Keratinocyte (primary cell): ENCODE measurements around the gene ALCAM. TPM values are rescaled to one million over a fixed set of nuclear protein-coding genes. Genes with fewer than 3 reads are reported as not detected.

Experiments
- DNase-seq: peaks from one replicate; pipeline ENCODE4 v3.0.0-alpha.2; 2011; ENCODE audit warnings: low read depth, missing footprints, low spot score
- FAIRE-seq: peaks from 2 replicates; lab custom pipeline; 2011; peaks lifted over from hg19 to GRCh38; lab: Jason Lieb, UNC
- H2AFZ ChIP-seq: 2 replicates; pipeline ENCODE4 v1.6.0; 2012; ENCODE audit warnings: low read length, control low read depth, inconsistent platforms; ENCODE audit not compliant: control insufficient read depth
- H3K27ac ChIP-seq: 2 replicates; pipeline ENCODE4 v1.5.1; 2011; ENCODE audit warnings: low read length; ENCODE audit not compliant: control insufficient read depth, insufficient read depth
- H3K27me3 ChIP-seq: 3 replicates; pipeline ENCODE4 v1.6.0; 2011; ENCODE audit warnings: low read length; ENCODE audit not compliant: control insufficient read depth, insufficient read depth; ENCODE audit errors: extremely low read depth
- H3K36me3 ChIP-seq, 2 experiments: 2 replicates in 1 of 2; 3 replicates in 1 of 2; pipeline ENCODE4 v1.5.1; 2011; ENCODE audit warnings: low read length in 2 of 2, mild to moderate bottlenecking in 1 of 2; ENCODE audit not compliant: control insufficient read depth in 2 of 2, insufficient read depth in 2 of 2; ENCODE audit errors: extremely low read depth in 1 of 2
- H3K4me1 ChIP-seq: 3 replicates; pipeline ENCODE4 v1.5.1; 2011; ENCODE audit warnings: low read length; ENCODE audit not compliant: control insufficient read depth, insufficient read depth; ENCODE audit errors: extremely low read depth
- H3K4me2 ChIP-seq: 3 replicates; pipeline ENCODE4 v1.6.0; 2011; ENCODE audit warnings: low read depth, low read length; ENCODE audit not compliant: control insufficient read depth, insufficient read depth; ENCODE audit errors: extremely low read depth
- H3K4me3 ChIP-seq, 3 experiments: fragments of 200-600 bp in 1 of 3; sonication (generic) in 1 of 3; 2 replicates in 2 of 3; 3 replicates in 1 of 3; pipeline ENCODE4 v1.5.1; 2011 to 2016; ENCODE audit warnings: low read length in 3 of 3, mild to moderate bottlenecking in 3 of 3, control low read depth in 2 of 3, inconsistent platforms in 1 of 3, low read depth in 1 of 3, mixed read lengths in 1 of 3, mixed run types in 1 of 3, moderate library complexity in 1 of 3; ENCODE audit not compliant: control insufficient read depth in 2 of 3, insufficient read depth in 2 of 3; ENCODE audit errors: extremely low read depth in 1 of 3
- H3K79me2 ChIP-seq: 2 replicates; pipeline ENCODE4 v1.6.0; 2012; ENCODE audit warnings: low read length; ENCODE audit not compliant: control insufficient read depth, insufficient read depth
- H3K9ac ChIP-seq: 3 replicates; pipeline ENCODE4 v1.6.0; 2011; ENCODE audit warnings: low read length; ENCODE audit not compliant: control insufficient read depth, insufficient read depth; ENCODE audit errors: extremely low read depth
- H3K9me1 ChIP-seq: 3 replicates; pipeline ENCODE4 v1.6.0; 2011; ENCODE audit warnings: low read length; ENCODE audit not compliant: control insufficient read depth, insufficient read depth; ENCODE audit errors: extremely low read depth
- H3K9me3 ChIP-seq: 2 replicates; pipeline ENCODE4 v1.5.1; 2012; ENCODE audit warnings: low read depth, low read length; ENCODE audit not compliant: control insufficient read depth
- H4K20me1 ChIP-seq: 3 replicates; pipeline ENCODE4 v1.6.0; 2011; ENCODE audit warnings: low read length; ENCODE audit not compliant: control insufficient read depth, insufficient read depth; ENCODE audit errors: extremely low read depth
- CTCF ChIP-seq, 3 experiments: IDR thresholded peaks in 1 of 3; conservative IDR thresholded peaks in 1 of 3; optimal IDR thresholded peaks in 1 of 3; 2 replicates in 2 of 3; 3 replicates in 1 of 3; pipeline versions ENCODE3 to v1.5.1; 2011; ENCODE audit warnings: low read length in 3 of 3, mild to moderate bottlenecking in 3 of 3, moderate library complexity in 2 of 3, control low read depth in 1 of 3, inconsistent platforms in 1 of 3; ENCODE audit not compliant: insufficient read depth in 2 of 3; ENCODE audit errors: extremely low read depth in 1 of 3
- EZH2 ChIP-seq: IDR thresholded peaks from one replicate; pipeline ENCODE4 v1.6.1; 2012; ENCODE audit warnings: inconsistent platforms, mild to moderate bottlenecking, low read length, moderate library complexity
- dilution Hi-C: fragments of 300-500 bp; cut with MboI; formaldehyde crosslinking; loops from one replicate; pipeline ENCODE4 v1.7.0; 2020; ENCODE audit warnings: low sequenced_read_pairs; ENCODE audit not compliant: extremely low pct_ligation_motif_present
- polyA plus RNA-seq, 5 experiments: library from polyadenylated mRNA; depleted of rRNA in 3 of 5; stranded (reverse) in 3 of 5; stranded (forward) in 1 of 5; unstranded in 1 of 5; fragments of >200 nt; gene quantifications; 1 replicate in 1 of 5; 2 replicates in 3 of 5; 3 replicates in 1 of 5; pipeline versions ENCODE4 v1.2.1 to v1.2.3, GENCODE V29; 2011 to 2012; ENCODE audit warnings: missing spikeins in 2 of 5, low read depth in 1 of 5, low replicate concordance in 1 of 5

Gene ALCAM
- polyA plus RNA-seq, 1 donor (not counting 4 experiments of a cell fraction or from before 2014, with no cell fraction given) = 71.3 TPM

GRCh38 chr3:105448338-105448982 is 81.8 kb downstream of the ALCAM start:
- Histone ChIP-seq H3K4me3 (no peak overlapping the region), H2AFZ (no peak overlapping the region), H3K4me2 (no peak overlapping the region), H3K4me1 (no peaks in the 10 kb centered on the region), H3K36me3 (no peaks in the 10 kb centered on the region), H3K27ac (no peak overlapping the region), H3K79me2 (peaks cover 17% of the 10 kb centered on the region), H3K9me1 (no peaks in the 10 kb centered on the region), H3K27me3 (no peaks in the 10 kb centered on the region), H3K9ac (no peak overlapping the region), H4K20me1 (no peaks in the 10 kb centered on the region), H3K9me3 (no peaks in the 10 kb centered on the region)
- FAIRE-seq (no peak), DNase-seq (no peak)
- dilution Hi-C loops = no loop called here
- TF ChIP-seq CTCF (optimal IDR thresholded peaks at IDR 0.05 in 1 of 3, IDR thresholded peaks at IDR 0.05 in 1 of 3, conservative IDR thresholded peaks at IDR 0.05 in 1 of 3; ENCODE audit: extremely low read depth in 1 of 3, insufficient read depth in 2 of 3, low read length in 3 of 3) (no peak), EZH2 (no peak)

GRCh38 chr3:105449414-105449813 is 82.7 kb downstream of the ALCAM start:
- dilution Hi-C loops = no loop called here
- FAIRE-seq (no peak), DNase-seq (no peak)
- H3K4me3 ChIP-seq = no peak overlapping the region
- H3K9ac ChIP-seq = no peak overlapping the region
- H3K79me2 ChIP-seq = peaks cover 24% of the 10 kb centered on the region
- H3K9me1 ChIP-seq = no peaks in the 10 kb centered on the region
- H2AFZ ChIP-seq = no peak overlapping the region
- H4K20me1 ChIP-seq = no peaks in the 10 kb centered on the region
- H3K4me1 ChIP-seq = no peaks in the 10 kb centered on the region
- no peaks in the 10 kb centered on the region for H3K9me3 ChIP-seq
- no peaks in the 10 kb centered on the region for H3K27me3 ChIP-seq
- no peak overlapping the region for H3K27ac ChIP-seq
- TF ChIP-seq EZH2 (no peak), CTCF (optimal IDR thresholded peaks at IDR 0.05 in 1 of 3, IDR thresholded peaks at IDR 0.05 in 1 of 3, conservative IDR thresholded peaks at IDR 0.05 in 1 of 3; ENCODE audit: extremely low read depth in 1 of 3, insufficient read depth in 2 of 3, low read length in 3 of 3) (no peak)
- H3K36me3 ChIP-seq = no peaks in the 10 kb centered on the region
- no peak overlapping the region for H3K4me2 ChIP-seq
